CD1c-positive myeloid dendritic cell (primary cell): ENCODE measurements around the gene NISCH.

Experiments used
- DNase-seq: peaks from one replicate; pipeline ENCODE4 v3.0.0-alpha.2; 2016; ENCODE audit errors: extremely low spot score

Gene NISCH

GRCh38 chr3:52512727-52513126 is 57.3 kb downstream of the NISCH start:
- DNase-seq: no peak

DNA sequence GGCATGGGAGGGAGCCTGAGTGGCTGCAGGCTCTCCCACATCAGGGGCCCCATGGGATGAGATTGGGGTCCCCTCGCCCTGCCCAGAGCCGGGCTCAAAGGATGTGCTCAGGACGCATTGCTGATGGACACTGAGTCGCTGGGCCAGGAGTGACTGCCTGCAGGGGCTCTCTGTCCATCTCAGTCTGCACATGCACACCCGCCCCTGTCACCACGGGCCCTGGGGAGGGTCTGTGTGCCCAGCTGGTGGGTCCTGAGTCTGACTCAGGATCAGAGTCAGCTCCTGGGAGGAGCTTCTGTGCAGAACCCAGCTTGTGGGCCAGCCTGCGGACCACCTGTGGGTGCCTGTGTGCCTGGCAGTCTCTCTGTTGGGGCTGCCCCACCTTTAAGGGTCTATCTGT is 57.9 kb downstream of the NISCH start:
- no peak for DNase-seq

GRCh38 chr3:52514576-52514975 is 59.2 kb downstream of the NISCH start:
- DNase-seq: no peak

DNA sequence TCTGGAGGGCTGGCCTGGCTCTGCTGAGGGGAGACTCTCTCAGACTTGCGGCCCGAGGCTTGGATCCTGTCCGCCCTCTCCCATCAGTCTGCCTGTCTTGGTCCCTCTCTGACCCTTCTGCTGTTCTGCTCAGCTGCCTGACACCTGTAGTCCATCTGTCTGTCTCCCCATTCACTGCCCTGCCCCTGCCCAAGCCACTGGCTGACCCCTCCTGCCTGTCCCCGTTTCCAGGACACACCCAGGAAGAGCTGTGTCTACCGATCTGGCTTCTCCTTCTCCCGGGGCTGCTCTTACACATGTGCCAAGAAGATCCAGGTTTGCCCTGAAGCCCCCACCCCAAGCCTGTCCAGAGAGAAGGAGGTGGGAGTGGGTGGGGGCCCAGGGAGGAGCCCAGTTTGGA is 59.8 kb downstream of the NISCH start:
- no peak for DNase-seq

- no peak for DNase-seq
Observed at GRCh38 chr3:52516509-52517195, 61.2 kb downstream of the NISCH start.

- no peak for DNase-seq
Observed at GRCh38 chr3:52517796-52518722, 62.7 kb downstream of the NISCH start.

DNA sequence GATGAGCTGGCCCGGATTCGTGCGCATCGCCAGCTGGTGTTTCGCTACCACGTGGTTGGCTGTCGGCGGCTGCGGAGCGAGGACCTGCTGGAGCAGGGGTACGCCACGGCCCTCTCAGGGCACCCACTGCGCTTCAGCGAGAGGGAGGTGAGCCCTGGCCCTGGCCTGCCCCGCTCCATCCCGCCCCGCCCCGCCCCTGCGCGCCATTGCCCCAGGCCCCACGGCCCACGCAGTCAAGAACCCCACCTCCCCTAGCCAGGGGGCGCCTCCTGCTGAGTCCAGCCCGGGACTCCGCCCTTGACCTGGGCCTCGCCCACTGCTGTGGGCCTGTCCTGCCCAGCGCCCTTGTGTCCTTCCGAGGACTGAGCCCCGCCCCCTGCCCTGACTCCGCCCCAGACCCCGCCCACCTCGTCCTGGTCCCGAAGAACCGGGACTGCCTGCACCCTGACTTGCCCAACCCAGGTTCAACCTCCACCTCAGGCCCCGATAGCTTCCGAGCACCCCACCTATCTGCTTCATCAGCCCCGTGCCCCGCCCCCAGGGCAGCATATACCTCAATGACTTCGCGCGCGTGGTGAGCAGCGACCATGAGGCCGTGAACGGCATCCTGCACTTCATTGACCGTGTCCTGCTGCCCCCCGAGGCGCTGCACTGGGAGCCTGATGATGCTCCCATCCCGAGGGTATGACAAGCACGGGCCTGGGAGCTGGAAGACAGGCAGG is 63.5 kb downstream of the NISCH start:
- no peak for DNase-seq

- DNase-seq: no peak
Observed at GRCh38 chr3:52519445-52520140, 64.2 kb downstream of the NISCH start.

DNA sequence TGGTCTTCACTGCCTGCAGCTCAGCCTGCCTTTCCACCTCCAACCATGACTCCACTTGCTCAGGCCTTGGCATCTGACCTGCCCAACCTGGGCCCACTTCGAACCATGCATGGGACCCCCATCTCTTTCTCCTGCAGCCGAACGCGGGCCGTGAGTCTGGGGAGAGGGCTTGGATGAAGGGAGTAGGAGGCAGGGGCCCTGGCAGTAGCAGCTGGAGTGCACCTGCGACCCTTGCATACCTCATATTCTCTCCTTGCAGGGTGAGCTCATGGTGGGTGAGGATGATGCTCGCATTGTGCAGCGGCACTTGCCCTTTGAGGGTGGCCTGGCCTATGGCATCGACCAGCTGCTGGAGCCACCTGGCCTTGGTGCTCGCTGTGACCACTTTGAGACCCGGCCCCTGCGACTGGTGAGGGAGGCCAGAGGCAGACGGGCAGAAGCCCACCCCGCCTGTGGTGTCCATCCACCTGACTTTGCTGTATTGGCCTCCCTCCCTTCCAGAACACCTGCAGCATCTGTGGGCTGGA is 64.8 kb downstream of the NISCH start:
- DNase-seq: no peak

- DNase-seq: no peak
Observed at GRCh38 chr3:52520716-52521487, 65.5 kb downstream of the NISCH start.

- DNase-seq: no peak
Observed at GRCh38 chr3:52521488-52521824, 66.1 kb downstream of the NISCH start.

DNA sequence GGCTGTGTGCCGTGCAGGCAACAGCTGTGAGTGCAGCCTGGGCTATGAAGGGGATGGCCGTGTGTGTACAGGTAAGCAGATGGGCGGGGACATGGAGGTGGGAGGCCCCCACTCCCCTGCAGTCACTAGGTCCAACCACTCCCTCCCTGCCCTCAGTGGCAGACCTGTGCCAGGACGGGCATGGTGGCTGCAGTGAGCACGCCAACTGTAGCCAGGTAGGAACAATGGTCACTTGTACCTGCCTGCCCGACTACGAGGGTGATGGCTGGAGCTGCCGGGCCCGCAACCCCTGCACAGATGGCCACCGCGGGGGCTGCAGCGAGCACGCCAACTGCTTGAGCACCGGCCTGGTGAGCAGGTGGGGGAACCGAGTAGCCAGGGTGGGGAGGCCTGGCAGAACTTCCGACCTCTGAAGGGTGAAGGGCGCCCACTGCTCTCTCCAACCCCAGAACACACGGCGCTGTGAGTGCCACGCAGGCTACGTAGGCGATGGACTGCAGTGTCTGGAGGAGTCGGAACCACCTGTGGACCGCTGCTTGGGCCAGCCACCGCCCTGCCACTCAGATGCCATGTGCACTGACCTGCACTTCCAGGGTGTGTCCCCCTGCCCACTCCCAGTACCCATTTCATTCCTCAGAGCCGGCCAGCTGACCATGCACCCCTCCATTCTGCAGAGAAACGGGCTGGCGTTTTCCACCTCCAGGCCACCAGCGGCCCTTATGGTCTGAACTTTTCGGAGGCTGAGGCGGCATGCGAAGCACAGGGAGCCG is 66.7 kb downstream of the NISCH start:
- no peak for DNase-seq

DNA sequence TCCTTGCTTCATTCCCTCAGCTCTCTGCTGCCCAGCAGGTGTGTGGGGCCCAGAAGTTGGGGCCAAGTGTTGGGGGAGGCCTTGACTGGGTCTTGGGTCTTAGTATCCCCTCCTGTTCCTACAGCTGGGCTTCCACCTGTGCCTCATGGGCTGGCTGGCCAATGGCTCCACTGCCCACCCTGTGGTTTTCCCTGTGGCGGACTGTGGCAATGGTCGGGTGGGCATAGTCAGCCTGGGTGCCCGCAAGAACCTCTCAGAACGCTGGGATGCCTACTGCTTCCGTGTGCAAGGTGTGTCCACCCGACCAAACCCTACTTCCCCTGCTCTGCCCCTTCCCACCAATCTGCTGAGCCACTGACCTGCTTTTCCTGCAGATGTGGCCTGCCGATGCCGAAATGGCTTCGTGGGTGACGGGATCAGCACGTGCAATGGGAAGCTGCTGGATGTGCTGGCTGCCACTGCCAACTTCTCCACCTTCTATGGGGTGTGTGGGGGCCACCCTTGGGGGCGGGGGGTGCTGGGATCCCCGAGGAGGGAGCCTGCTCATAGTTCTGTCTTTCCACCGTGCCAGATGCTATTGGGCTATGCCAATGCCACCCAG is 67.3 kb downstream of the NISCH start:
- DNase-seq: no peak

DNA sequence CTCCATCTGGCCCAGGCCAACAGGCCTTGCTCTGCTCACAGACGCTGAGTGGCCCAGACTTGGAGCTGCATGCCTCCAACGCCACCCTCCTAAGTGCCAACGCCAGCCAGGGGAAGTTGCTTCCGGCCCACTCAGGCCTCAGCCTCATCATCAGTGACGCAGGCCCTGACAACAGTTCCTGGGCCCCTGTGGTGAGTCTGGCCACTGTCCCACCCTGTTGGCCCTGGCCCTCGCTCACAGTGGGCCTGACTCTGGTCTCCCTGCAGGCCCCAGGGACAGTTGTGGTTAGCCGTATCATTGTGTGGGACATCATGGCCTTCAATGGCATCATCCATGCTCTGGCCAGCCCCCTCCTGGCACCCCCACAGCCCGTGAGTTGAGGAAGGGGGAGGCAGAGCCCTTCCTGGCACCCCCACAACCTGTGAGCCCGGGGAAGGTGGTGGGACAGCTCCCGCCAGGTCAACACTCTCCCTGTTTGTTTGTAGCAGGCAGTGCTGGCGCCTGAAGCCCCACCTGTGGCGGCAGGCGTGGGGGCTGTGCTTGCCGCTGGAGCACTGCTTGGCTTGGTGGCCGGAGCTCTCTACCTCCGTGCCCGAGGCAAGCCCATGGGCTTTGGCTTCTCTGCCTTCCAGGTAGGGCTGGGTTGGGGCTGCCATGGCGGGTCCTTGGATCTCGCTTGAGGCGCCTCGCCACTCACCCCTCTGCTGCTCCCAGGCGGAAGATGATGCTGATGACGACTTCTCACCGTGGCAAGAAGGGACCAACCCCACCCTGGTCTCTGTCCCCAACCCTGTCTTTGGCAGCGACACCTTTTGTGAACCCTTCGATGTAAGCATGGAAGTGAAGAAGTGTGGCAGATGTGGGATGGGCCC is 68.2 kb downstream of the NISCH start:
- DNase-seq: no peak

DNA sequence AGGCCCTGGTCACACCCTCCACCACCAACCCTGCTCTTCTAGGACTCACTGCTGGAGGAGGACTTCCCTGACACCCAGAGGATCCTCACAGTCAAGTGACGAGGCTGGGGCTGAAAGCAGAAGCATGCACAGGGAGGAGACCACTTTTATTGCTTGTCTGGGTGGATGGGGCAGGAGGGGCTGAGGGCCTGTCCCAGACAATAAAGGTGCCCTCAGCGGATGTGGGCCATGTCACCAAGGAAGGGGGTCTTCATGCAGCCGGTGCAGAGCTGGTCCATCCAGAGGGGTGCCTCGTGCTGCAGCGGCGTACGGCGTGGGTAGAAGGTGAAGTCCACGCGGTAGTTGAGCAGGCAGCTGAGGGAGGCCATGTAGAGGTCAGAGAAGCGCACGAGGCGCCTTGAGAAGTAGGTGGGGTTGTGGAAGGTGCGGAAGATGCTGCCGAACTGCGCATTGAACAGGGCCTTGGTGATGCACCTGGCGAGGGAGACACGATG is 68.9 kb downstream of the NISCH start:
- no peak for DNase-seq

GRCh38 chr3:52524752-52525679 is 69.6 kb downstream of the NISCH start:
- DNase-seq: no peak
